Measurements from ENCODE around the gene LUC7L3. TPM values are rescaled to one million over a fixed set of nuclear protein-coding genes. Genes with fewer than 3 reads are reported as not detected.

The LUC7L3 gene
- total RNA-seq, 1 experiment from 2014 or later, result 62.2 TPM

- no peak for DNase-seq (ENCODE audit: extremely low read depth, low read depth)
Observed at GRCh38 chr17:50745631-50746030, 26.2 kb downstream of the LUC7L3 start.

- no peak for DNase-seq (ENCODE audit: extremely low read depth, low read depth)
Observed at GRCh38 chr17:50749245-50749644, 29.8 kb downstream of the LUC7L3 start.

GRCh38 chr17:50754521-50754920, 35.1 kb downstream of the LUC7L3 start:
- no peak for DNase-seq (ENCODE audit: extremely low read depth, low read depth)

GRCh38 chr17:50758524-50758923, 39.1 kb downstream of the LUC7L3 start:
- DNase-seq (ENCODE audit: extremely low read depth, low read depth), result no peak

GRCh38 chr17:50758989-50759544, 39.7 kb downstream of the LUC7L3 start:
- no peak for DNase-seq (ENCODE audit: extremely low read depth, low read depth)

GRCh38 chr17:50762177-50762576, 42.8 kb downstream of the LUC7L3 start:
- no peak for DNase-seq (ENCODE audit: extremely low read depth, low read depth)

- DNase-seq (ENCODE audit: extremely low read depth, low read depth), result no peak
Observed at GRCh38 chr17:50763716-50764475, 44.5 kb downstream of the LUC7L3 start.

GRCh38 chr17:50764734-50765149, 45.3 kb downstream of the LUC7L3 start:
- DNase-seq (ENCODE audit: extremely low read depth, low read depth), result no peak

GRCh38 chr17:50765454-50766221, 46.2 kb downstream of the LUC7L3 start:
- DNase-seq (ENCODE audit: extremely low read depth, low read depth), result no peak

GRCh38 chr17:50766222-50767023, 47.0 kb downstream of the LUC7L3 start:
- no peak for DNase-seq (ENCODE audit: extremely low read depth, low read depth)

- DNase-seq (ENCODE audit: extremely low read depth, low read depth), result no peak
Observed at GRCh38 chr17:50767030-50767429, 47.6 kb downstream of the LUC7L3 start.

- DNase-seq (ENCODE audit: extremely low read depth, low read depth), result no peak
Observed at GRCh38 chr17:50767446-50767845, 48.0 kb downstream of the LUC7L3 start, which contains the start of gene ANKRD40CL. Gene ANKRD40CL (minus strand): TSS chr17:50767518. CDS start chr17:50766913, 605 bp downstream.

GRCh38 chr17:50768346-50768761, 49.0 kb downstream of the LUC7L3 start:
- no peak for DNase-seq (ENCODE audit: extremely low read depth, low read depth)

GRCh38 chr17:50769884-50770283, 50.5 kb downstream of the LUC7L3 start:
- DNase-seq (ENCODE audit: extremely low read depth, low read depth), result no peak

GRCh38 chr17:50770346-50770745, 50.9 kb downstream of the LUC7L3 start:
- no peak for DNase-seq (ENCODE audit: extremely low read depth, low read depth)

GRCh38 chr17:50771991-50772785, 52.8 kb downstream of the LUC7L3 start:
- DNase-seq (ENCODE audit: extremely low read depth, low read depth), result no peak

GRCh38 chr17:50774225-50774803, 54.9 kb downstream of the LUC7L3 start:
- DNase-seq (ENCODE audit: extremely low read depth, low read depth), result no peak

- no peak for DNase-seq (ENCODE audit: extremely low read depth, low read depth)
Observed at GRCh38 chr17:50775926-50776325, 56.5 kb downstream of the LUC7L3 start.

GRCh38 chr17:50778471-50778870, 59.1 kb downstream of the LUC7L3 start:
- no peak for DNase-seq (ENCODE audit: extremely low read depth, low read depth)

GRCh38 chr17:50778988-50779387, 59.6 kb downstream of the LUC7L3 start:
- DNase-seq (ENCODE audit: extremely low read depth, low read depth), result no peak

Data from NCI-H460 (cell line).